SH-SY5Y (cell line): ENCODE measurements around the gene CDH4.
A peak's percentile ranks its signal among the peaks of the same experiment; 100 is the strongest.

ENCODE experiments used
- GATA2 ChIP-seq: IDR thresholded peaks from 2 replicates; pipeline ENCODE4 v1.6.1; 2011; ENCODE audit warnings: mild to moderate bottlenecking, low read depth, low read length
- GATA3 ChIP-seq: IDR thresholded peaks from 2 replicates; pipeline ENCODE4 v1.6.1; 2011; ENCODE audit warnings: low read depth, mild to moderate bottlenecking, low read length, moderate library complexity

The CDH4 gene

DNA sequence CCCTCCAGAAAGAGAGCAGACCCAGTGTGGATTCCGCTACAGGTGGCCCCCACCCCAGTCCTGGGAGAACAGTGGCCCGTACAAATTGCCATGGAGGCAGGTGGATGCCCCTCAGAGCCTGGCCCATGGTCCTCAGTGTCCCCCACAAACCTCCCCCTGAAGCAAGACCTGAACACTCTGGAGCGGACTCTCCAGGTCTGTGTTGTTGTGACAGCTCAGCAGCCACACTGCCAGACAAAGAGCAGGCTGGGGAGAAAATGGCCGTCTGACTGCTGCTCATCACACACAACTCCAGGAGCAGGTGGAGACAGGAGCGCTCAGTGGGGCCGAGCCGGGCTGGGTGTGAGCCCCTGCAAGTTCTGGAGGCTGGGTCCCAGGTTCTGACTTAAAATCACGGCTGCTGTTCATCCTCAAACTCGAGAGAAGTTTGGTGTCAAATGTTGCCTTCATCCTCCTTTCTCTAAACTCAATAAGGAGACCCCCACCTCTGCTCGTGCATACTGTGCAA is 241.8 kb downstream of the CDH4 start:
- TF ChIP-seq GATA3 (no peak), GATA2 (no peak)

DNA sequence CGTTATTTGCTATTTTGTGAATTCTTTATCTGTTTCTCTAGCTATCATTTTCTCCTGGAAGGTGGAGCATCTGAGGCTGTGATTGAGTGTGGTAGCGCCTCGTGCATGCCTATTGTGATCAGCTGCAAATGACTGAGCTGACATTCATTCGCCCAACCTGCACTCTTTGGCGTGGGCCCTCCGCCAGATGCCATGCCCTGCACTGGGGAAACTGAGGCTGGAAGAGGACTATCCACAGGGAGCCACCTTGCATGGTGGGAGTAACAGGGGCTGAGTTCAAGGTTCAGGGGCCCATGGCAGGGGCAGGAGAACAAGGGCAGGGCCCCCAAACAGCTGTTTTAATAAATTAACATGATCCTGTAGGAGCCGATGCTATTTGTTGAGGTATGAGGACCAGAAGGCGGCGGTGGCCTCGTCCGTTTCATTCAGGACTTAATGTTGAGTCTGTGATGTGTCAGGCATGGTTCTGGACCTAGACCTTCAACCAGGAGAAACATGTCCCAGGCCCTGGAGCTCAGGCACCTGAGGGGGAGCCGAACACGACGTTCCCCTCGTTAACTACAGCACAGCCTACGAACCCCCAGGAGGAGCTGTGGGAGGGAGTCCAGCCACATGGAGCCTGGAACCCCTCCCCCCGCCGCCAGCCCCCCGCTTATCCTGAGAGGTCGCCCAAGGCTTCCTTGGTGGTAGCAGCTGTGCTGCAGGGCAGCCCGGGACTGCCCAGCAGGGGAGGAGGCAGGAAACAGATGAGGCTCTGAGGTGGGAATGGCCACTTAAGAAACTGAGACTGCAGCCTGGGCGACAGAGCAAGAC is 242.9 kb downstream of the CDH4 start:
- TF ChIP-seq GATA3 (no peak), GATA2 (no peak)

GRCh38 chr20:61497029-61497627 is 245.1 kb downstream of the CDH4 start:
- TF ChIP-seq GATA3 (no peak), GATA2 (no peak)

DNA sequence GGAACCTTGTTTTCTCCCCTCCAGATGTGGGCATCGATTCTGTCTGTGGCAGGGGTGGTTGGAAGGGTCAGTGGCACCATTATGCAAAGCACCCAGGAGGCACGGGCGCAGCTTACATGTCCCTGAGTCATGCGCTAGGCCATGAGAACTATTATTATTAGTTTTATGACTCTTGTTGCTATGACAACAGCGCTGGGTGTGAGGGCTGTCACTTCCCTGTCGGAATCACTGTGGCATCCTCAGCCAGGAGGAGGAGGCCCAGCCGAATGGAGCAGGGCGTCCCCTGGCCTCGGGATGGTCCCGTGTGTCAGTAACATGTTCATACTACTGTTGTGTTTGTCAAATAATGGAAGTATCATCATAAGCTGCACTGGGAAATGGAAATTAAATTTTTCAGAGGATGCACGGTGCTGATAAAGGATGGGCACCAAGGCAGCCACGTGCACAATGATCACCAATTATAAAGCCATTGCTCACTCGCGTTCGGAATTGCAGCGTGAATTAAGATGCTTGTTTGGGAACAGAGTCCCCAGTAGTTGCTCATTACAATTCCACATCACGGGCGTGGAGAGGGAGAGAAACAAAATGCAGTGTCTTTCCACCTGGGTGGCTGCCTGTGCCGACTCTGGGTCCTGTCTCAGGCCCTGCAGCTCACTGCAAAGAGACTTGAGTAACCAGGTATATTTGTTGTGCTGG is 247.9 kb downstream of the CDH4 start:
- no peak for TF ChIP-seq GATA2

- TF ChIP-seq GATA3, result no peak
- TF ChIP-seq GATA2, result peak; percentile 30; the same call in 1 of the 2 replicates
Measured at GRCh38 chr20:61500791-61501321, 248.8 kb downstream of the CDH4 start.

- no peak for TF ChIP-seq GATA3
- TF ChIP-seq GATA2, result no peak
Measured at GRCh38 chr20:61502433-61502832, 250.4 kb downstream of the CDH4 start.

GRCh38 chr20:61503106-61503505 is 251.0 kb downstream of the CDH4 start:
- no peak for TF ChIP-seq GATA3

- TF ChIP-seq GATA3 (no peak), GATA2 (no peak)
Measured at GRCh38 chr20:61505508-61505907, 253.4 kb downstream of the CDH4 start.

- TF ChIP-seq GATA3, result no peak
- no peak for TF ChIP-seq GATA2
Measured at GRCh38 chr20:61507778-61508177, 255.7 kb downstream of the CDH4 start.

- no peak for TF ChIP-seq GATA3
- TF ChIP-seq GATA2, result no peak
Measured at GRCh38 chr20:61508301-61509096, 256.4 kb downstream of the CDH4 start.

DNA sequence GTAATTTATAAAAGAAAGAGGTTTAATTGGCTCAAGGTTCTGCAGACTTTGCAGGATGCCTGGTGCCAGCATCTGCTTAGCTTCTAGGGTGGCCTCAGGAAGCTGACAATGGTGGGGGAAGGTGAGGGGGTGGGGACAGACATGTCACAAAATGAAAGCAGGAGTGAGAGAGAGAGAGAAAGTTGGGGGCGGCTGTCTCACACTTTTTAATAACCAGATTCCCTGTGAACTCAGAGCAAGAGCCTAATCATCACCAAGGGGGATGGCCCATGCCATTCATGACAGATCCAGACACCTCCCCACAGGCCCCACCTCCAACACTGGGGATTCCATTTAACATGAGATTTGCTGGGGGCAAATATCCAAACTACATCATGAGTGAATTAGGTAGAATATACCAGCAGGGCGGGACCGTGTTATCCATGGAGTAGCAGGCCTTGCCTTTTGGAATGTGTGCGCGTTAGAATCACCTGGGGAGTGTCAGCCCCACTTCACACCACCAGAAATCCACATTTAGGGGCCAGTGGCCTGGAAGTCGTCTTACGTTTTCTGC is 258.8 kb downstream of the CDH4 start:
- TF ChIP-seq GATA3, result no peak
- TF ChIP-seq GATA2, result no peak

DNA sequence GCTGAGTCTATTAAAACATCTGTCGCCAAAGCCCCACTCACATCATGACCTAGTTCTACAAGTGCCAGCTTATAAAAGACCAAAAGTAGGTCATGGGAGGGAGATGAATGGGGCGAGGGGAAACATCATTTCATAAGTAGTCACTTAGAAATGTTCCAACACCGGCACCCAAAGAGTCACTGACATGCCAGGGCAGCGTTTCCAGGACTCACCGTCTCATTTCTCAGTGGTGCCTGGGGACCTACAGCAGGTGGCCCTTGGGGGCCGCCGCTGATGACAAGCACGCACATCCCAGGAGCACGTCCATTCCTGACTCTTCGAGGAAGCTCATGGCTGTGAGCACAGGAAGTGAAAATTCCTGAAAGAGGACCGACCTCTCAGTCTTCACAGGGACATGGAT is 260.4 kb downstream of the CDH4 start:
- no peak for TF ChIP-seq GATA3
- TF ChIP-seq GATA2, result no peak
